ENCODE results near the gene RBM14.

- TF ChIP-seq CTCF (IDR thresholded peaks at IDR 0.05; ENCODE audit: low read length) (no peak), EZH2 (IDR thresholded peaks at IDR 0.05; ENCODE audit: borderline replicate concordance, low read length) (no peak)
Measured at GRCh38 chr11:66625752-66626149, 9.3 kb downstream of the RBM14 start.
